GM18909 (cell line): ENCODE data around the gene KMT5B.

ENCODE experiments used
- ATAC-seq: cut with Tn5 transposase; IDR thresholded peaks from one replicate; pipeline ENCODE4 v1.9.1; 2021; ENCODE audit warnings: mild to moderate bottlenecking; ENCODE audit not compliant: unreplicated experiment, poor library complexity

KMT5B gene

GRCh38 chr11:68146704-68147474, 66.2 kb downstream of the KMT5B start:
- ATAC-seq, result no peak

- ATAC-seq, result no peak
Measured at GRCh38 chr11:68146010-68146540, 67.0 kb downstream of the KMT5B start.

- no peak for ATAC-seq
Measured at GRCh38 chr11:68145120-68145866, 67.8 kb downstream of the KMT5B start.

- no peak for ATAC-seq
Measured at GRCh38 chr11:68143310-68143689, 69.8 kb downstream of the KMT5B start.

- no peak for ATAC-seq
Measured at GRCh38 chr11:68142441-68143309, 70.4 kb downstream of the KMT5B start.

GRCh38 chr11:68142028-68142412, 71.1 kb downstream of the KMT5B start:
- ATAC-seq, result no peak

GRCh38 chr11:68141246-68142027, 71.7 kb downstream of the KMT5B start:
- no peak for ATAC-seq

- ATAC-seq, result no peak
Measured at GRCh38 chr11:68140496-68141245, 72.4 kb downstream of the KMT5B start.

- ATAC-seq, result no peak
Measured at GRCh38 chr11:68138237-68138636, 74.9 kb downstream of the KMT5B start.

GRCh38 chr11:68137833-68138232, 75.3 kb downstream of the KMT5B start:
- no peak for ATAC-seq

GRCh38 chr11:68136866-68137265, 76.2 kb downstream of the KMT5B start:
- ATAC-seq, result no peak

GRCh38 chr11:68135161-68135560, 77.9 kb downstream of the KMT5B start:
- ATAC-seq, result no peak

- no peak for ATAC-seq
Measured at GRCh38 chr11:68133761-68134160, 79.3 kb downstream of the KMT5B start.

GRCh38 chr11:68130121-68130520, 83.0 kb downstream of the KMT5B start:
- ATAC-seq, result no peak

GRCh38 chr11:68128682-68129327, 84.3 kb downstream of the KMT5B start:
- no peak for ATAC-seq

- ATAC-seq, result no peak
Measured at GRCh38 chr11:68127714-68128681, 85.1 kb downstream of the KMT5B start.

- no peak for ATAC-seq
Measured at GRCh38 chr11:68125164-68125563, 87.9 kb downstream of the KMT5B start.
